ENCODE results near the gene TES.

Gene TES

DNA sequence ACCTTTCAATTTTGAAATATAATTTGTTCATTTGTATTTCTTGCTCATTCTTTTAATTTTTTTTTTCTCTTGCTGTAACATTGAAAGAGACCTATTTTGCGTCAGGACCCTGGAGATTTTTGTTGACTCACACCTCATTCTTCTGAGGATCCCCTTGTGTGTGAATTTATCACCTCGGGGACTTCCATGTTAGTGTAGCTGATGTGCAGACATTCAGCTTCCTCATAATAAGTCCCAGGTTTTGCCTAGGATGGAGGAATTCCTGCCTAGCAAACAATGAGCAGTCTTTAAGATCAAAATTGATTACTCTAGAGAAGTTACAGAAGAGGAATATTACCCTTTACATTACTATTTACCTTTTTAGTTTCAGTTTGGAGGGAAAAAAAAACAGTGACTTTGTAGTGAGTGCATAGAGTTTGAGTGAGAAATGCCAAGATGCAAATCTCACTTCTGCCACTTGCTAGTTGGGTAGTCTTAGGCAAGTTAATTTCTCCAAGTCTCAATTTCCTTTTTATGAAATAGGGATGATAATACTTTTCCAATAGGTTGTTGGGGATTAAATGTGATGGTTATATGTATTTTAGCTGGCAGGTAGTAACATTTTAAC lies 14.3 kb downstream of the TES start:
- Histone ChIP-seq H3K23ac (ENCODE audit: low read length) (no peak overlapping the region), H3K4me2 (ENCODE audit: low read length) (no peak overlapping the region), H2BK120ac (ENCODE audit: insufficient read depth, low read length, poor library complexity) (no peak overlapping the region), H3K9ac (ENCODE audit: low read length) (no peak overlapping the region), H4K91ac (ENCODE audit: low read depth, low read length) (no peak overlapping the region), H2BK12ac (ENCODE audit: low read length) (no peak overlapping the region), H3K9me3 (ENCODE audit: insufficient read depth, low read depth, low read length) (no peaks in the 10 kb centered on the region), H3K4ac (ENCODE audit: low read depth, low read length) (peak overlapping the region; percentile 62), H3K79me2 (ENCODE audit: control insufficient read depth, insufficient read depth, low read length, poor library complexity) (no peaks in the 10 kb centered on the region), H3K27ac (ENCODE audit: low read depth, low read length) (no peak overlapping the region), H2AK5ac (ENCODE audit: low read length) (no peak overlapping the region), H2AFZ (ENCODE audit: insufficient read depth, low read length, poor library complexity) (no peak overlapping the region), H3K27me3 (ENCODE audit: insufficient read depth, low read length) (no peaks in the 10 kb centered on the region), H3K14ac (ENCODE audit: low read length) (no peak overlapping the region), H2BK5ac (ENCODE audit: low read depth, low read length, poor library complexity) (no peak overlapping the region), H3K36me3 (ENCODE audit: control insufficient read depth in 1 of 2, insufficient read depth in 2 of 2, low read length in 2 of 2) (no peaks in the 10 kb centered on the region), H4K8ac (ENCODE audit: low read depth, low read length) (no peak overlapping the region), H3K4me1 (ENCODE audit: control insufficient read depth in 1 of 2, insufficient read depth in 2 of 2, low read length in 2 of 2) (no peaks in the 10 kb centered on the region), H3K18ac (ENCODE audit: low read length) (no peak overlapping the region), H3K4me3 (ENCODE audit: low read depth, low read length) (no peak overlapping the region), H4K12ac (ENCODE audit: low read depth, low read length) (no peak overlapping the region), H3K79me1 (ENCODE audit: low read length) (no peaks in the 10 kb centered on the region)
- no CpG with 5 or more reads among the region's 2 CpGs for WGBS (ENCODE audit: extremely low coverage, insufficient coverage, insufficient read length)
- DNase-seq, result no peak

DNA sequence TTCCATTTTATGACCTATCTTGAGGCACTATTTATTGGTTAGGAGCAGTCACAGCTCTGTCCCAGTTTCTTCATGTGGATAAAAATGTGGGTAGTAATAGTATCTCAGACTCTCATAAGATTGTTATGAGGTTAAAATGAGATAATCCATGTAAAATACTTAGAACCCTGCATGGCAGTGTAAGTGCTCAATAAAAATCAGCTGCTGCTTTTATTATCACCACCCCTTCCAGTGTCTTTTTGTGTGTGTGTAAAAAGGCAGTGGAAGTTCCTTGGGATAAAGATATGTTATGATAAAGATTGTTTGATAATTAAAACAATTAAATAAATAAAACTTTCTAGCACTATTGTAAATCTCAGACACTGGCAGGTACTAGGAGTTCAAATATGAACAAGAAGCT lies 15.5 kb downstream of the TES start:
- no peaks in the 10 kb centered on the region for H3K36me3 ChIP-seq (ENCODE audit: control insufficient read depth in 1 of 2, insufficient read depth in 2 of 2, low read length in 2 of 2)
- H3K4me2 ChIP-seq (ENCODE audit: low read length), result no peak overlapping the region
- no peak overlapping the region for H3K27ac ChIP-seq (ENCODE audit: low read depth, low read length)
- no peak overlapping the region for H4K8ac ChIP-seq (ENCODE audit: low read depth, low read length)
- no peak overlapping the region for H3K4ac ChIP-seq (ENCODE audit: low read depth, low read length)
- no peak overlapping the region for H2BK12ac ChIP-seq (ENCODE audit: low read length)
- no peak overlapping the region for H4K91ac ChIP-seq (ENCODE audit: low read depth, low read length)
- H3K79me2 ChIP-seq (ENCODE audit: control insufficient read depth, insufficient read depth, low read length, poor library complexity), result peaks cover under 1% of the 10 kb centered on the region
- no peak overlapping the region for H4K12ac ChIP-seq (ENCODE audit: low read depth, low read length)
- H3K4me1 ChIP-seq (ENCODE audit: control insufficient read depth in 1 of 2, insufficient read depth in 2 of 2, low read length in 2 of 2), result peaks cover 0 to 2% of the 10 kb centered on the region in 2 experiments
- H3K14ac ChIP-seq (ENCODE audit: low read length), result no peak overlapping the region
- H3K27me3 ChIP-seq (ENCODE audit: insufficient read depth, low read length), result no peaks in the 10 kb centered on the region
- H2AFZ ChIP-seq (ENCODE audit: insufficient read depth, low read length, poor library complexity), result no peak overlapping the region
- no peak for DNase-seq
- no peak overlapping the region for H3K18ac ChIP-seq (ENCODE audit: low read length)
- H3K79me1 ChIP-seq (ENCODE audit: low read length), result no peaks in the 10 kb centered on the region
- H3K9ac ChIP-seq (ENCODE audit: low read length), result no peak overlapping the region
- no peak overlapping the region for H2BK120ac ChIP-seq (ENCODE audit: insufficient read depth, low read length, poor library complexity)
- no peak overlapping the region for H3K4me3 ChIP-seq (ENCODE audit: low read depth, low read length)
- H2BK5ac ChIP-seq (ENCODE audit: low read depth, low read length, poor library complexity), result no peak overlapping the region
- H3K23ac ChIP-seq (ENCODE audit: low read length), result no peak overlapping the region
- H3K9me3 ChIP-seq (ENCODE audit: insufficient read depth, low read depth, low read length), result no peaks in the 10 kb centered on the region
- no peak overlapping the region for H2AK5ac ChIP-seq (ENCODE audit: low read length)

DNA sequence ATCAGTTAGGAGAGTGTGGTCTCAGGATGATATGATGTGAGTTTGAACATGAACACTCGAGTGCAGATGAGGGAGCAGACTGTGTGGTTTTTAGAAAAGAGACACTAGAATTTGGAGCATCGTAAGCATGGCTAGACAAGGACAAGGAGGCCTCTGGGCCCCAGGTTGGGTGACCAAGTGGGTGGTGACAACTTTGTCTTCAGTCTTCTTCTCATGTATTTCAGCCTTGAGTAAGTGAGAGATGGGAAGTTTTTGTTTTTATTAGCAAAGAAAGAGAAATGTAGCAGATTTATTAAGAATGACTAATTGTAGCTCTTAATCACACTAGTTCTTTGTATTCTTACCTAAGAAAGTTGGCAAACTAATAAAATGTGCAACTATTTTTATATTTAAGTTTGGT lies 16.3 kb downstream of the TES start:
- no peak overlapping the region for H2AFZ ChIP-seq (ENCODE audit: insufficient read depth, low read length, poor library complexity)
- peaks cover 4% of the 10 kb centered on the region for H3K79me2 ChIP-seq (ENCODE audit: control insufficient read depth, insufficient read depth, low read length, poor library complexity)
- H3K27ac ChIP-seq (ENCODE audit: low read depth, low read length), result no peak overlapping the region
- H3K4ac ChIP-seq (ENCODE audit: low read depth, low read length), result peak overlapping the region; percentile 91
- no peak overlapping the region for H2BK5ac ChIP-seq (ENCODE audit: low read depth, low read length, poor library complexity)
- no CpG with 5 or more reads among the region's 2 CpGs for WGBS (ENCODE audit: extremely low coverage, insufficient coverage, insufficient read length)
- H2BK12ac ChIP-seq (ENCODE audit: low read length), result no peak overlapping the region
- no peak overlapping the region for H3K23ac ChIP-seq (ENCODE audit: low read length)
- no peak for DNase-seq
- H3K4me1 ChIP-seq (ENCODE audit: control insufficient read depth in 1 of 2, insufficient read depth in 2 of 2, low read length in 2 of 2), result peaks cover 2% of the 10 kb centered on the region in 2 experiments
- no peak overlapping the region for H3K18ac ChIP-seq (ENCODE audit: low read length)
- no peaks in the 10 kb centered on the region for H3K79me1 ChIP-seq (ENCODE audit: low read length)
- no peak overlapping the region for H3K9ac ChIP-seq (ENCODE audit: low read length)
- H3K4me2 ChIP-seq (ENCODE audit: low read length), result no peak overlapping the region
- no peak overlapping the region for H2AK5ac ChIP-seq (ENCODE audit: low read length)
- no peak overlapping the region for H3K14ac ChIP-seq (ENCODE audit: low read length)
- no peak overlapping the region for H2BK120ac ChIP-seq (ENCODE audit: insufficient read depth, low read length, poor library complexity)
- no peak overlapping the region for H4K8ac ChIP-seq (ENCODE audit: low read depth, low read length)
- H3K27me3 ChIP-seq (ENCODE audit: insufficient read depth, low read length), result no peaks in the 10 kb centered on the region
- no peak overlapping the region for H4K91ac ChIP-seq (ENCODE audit: low read depth, low read length)
- no peaks in the 10 kb centered on the region for H3K36me3 ChIP-seq (ENCODE audit: control insufficient read depth in 1 of 2, insufficient read depth in 2 of 2, low read length in 2 of 2)
- H4K12ac ChIP-seq (ENCODE audit: low read depth, low read length), result no peak overlapping the region
- H3K9me3 ChIP-seq (ENCODE audit: insufficient read depth, low read depth, low read length), result no peaks in the 10 kb centered on the region
- no peak overlapping the region for H3K4me3 ChIP-seq (ENCODE audit: low read depth, low read length)

DNA sequence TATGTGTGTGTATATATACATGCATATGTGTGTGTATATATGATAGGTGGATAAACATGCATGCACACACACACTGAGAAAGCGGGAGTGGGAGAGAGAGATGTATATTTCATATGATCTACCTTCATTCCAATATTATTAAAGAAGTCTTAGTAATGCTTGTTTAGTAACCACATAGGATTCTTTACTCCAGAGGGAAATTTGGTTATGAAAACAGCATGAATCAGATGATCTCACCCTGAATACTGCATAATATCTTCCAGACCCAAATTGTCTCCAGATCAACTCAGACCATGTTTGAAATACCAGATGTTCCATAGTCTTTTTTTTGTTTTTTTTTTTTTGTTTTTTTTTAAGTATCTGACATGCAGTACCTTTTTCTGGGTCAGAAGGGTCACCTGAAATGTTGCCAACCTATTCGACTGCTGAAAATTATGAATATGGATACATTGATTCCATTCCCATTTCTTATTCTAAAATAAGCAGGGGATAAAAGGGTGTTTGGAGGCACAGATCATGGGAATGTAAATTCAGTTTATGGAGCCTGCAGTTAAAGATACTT lies 17.4 kb downstream of the TES start:
- WGBS (ENCODE audit: extremely low coverage, insufficient coverage, insufficient read length), result no CpG with 5 or more reads among the region's 2 CpGs
- no peak overlapping the region for H4K91ac ChIP-seq (ENCODE audit: low read depth, low read length)

More for the DNA sequence above, 17.4 kb downstream of the TES start:
- Histone ChIP-seq H2AFZ (ENCODE audit: insufficient read depth, low read length, poor library complexity) (no peak overlapping the region), H3K27ac (ENCODE audit: low read depth, low read length) (no peak overlapping the region), H2BK5ac (ENCODE audit: low read depth, low read length, poor library complexity) (no peak overlapping the region), H2AK5ac (ENCODE audit: low read length) (no peak overlapping the region), H3K79me1 (ENCODE audit: low read length) (no peaks in the 10 kb centered on the region), H3K18ac (ENCODE audit: low read length) (no peak overlapping the region), H2BK120ac (ENCODE audit: insufficient read depth, low read length, poor library complexity) (no peak overlapping the region), H3K36me3 (ENCODE audit: control insufficient read depth in 1 of 2, insufficient read depth in 2 of 2, low read length in 2 of 2) (no peaks in the 10 kb centered on the region), H3K27me3 (ENCODE audit: insufficient read depth, low read length) (no peaks in the 10 kb centered on the region), H3K4me1 (ENCODE audit: control insufficient read depth in 1 of 2, insufficient read depth in 2 of 2, low read length in 2 of 2) (peaks cover 2% of the 10 kb centered on the region in 2 experiments), H4K12ac (ENCODE audit: low read depth, low read length) (no peak overlapping the region), H3K4ac (ENCODE audit: low read depth, low read length) (no peak overlapping the region), H4K8ac (ENCODE audit: low read depth, low read length) (no peak overlapping the region), H3K14ac (ENCODE audit: low read length) (no peak overlapping the region), H2BK12ac (ENCODE audit: low read length) (no peak overlapping the region), H3K9ac (ENCODE audit: low read length) (no peak overlapping the region), H3K9me3 (ENCODE audit: insufficient read depth, low read depth, low read length) (no peaks in the 10 kb centered on the region), H3K79me2 (ENCODE audit: control insufficient read depth, insufficient read depth, low read length, poor library complexity) (peaks cover 4% of the 10 kb centered on the region), H3K4me3 (ENCODE audit: low read depth, low read length) (no peak overlapping the region), H3K4me2 (ENCODE audit: low read length) (no peak overlapping the region), H3K23ac (ENCODE audit: low read length) (no peak overlapping the region)
- no peak for DNase-seq

Measured in trophoblast cell (in vitro differentiated cells and primary cell).